Mesendoderm (in vitro differentiated cells): ENCODE results near the gene SART3.

ENCODE experiments used
- DNase-seq: peaks from one replicate; pipeline ENCODE4 v3.0.0; 2013
- H2AK5ac ChIP-seq: 2 replicates; pipeline ENCODE4 v1.6.1; 2013; ENCODE audit warnings: low read length, inconsistent platforms
- H2BK120ac ChIP-seq: 2 replicates; pipeline ENCODE4 v1.6.1; 2013; ENCODE audit warnings: low read depth, mild to moderate bottlenecking, low read length, moderate library complexity, mixed read lengths
- H2BK15ac ChIP-seq: replicated peaks from 2 replicates; pipeline ENCODE4 v1.6.1; 2013; ENCODE audit warnings: low read depth, mild to moderate bottlenecking, moderate library complexity
- H2BK5ac ChIP-seq: 2 replicates; pipeline ENCODE4 v1.6.1; 2013; ENCODE audit warnings: low read length, inconsistent platforms
- H3K18ac ChIP-seq: 2 replicates; pipeline ENCODE4 v1.6.1; 2013; ENCODE audit warnings: mild to moderate bottlenecking, low read length, mixed read lengths
- H3K23ac ChIP-seq: one replicate; pipeline ENCODE4 v1.6.1; 2013; ENCODE audit warnings: low read length
- H3K27ac ChIP-seq: 2 replicates; pipeline ENCODE4 v1.5.1; 2013; ENCODE audit warnings: low read depth, mild to moderate bottlenecking, inconsistent platforms, low read length, moderate library complexity
- H3K27me3 ChIP-seq: 2 replicates; pipeline ENCODE4 v1.6.1; 2013; ENCODE audit warnings: low read length, control low read depth, mild to moderate bottlenecking, inconsistent platforms; ENCODE audit not compliant: insufficient read depth, poor library complexity
- H3K36me3 ChIP-seq: 2 replicates; pipeline ENCODE4 v1.6.1; 2013; ENCODE audit warnings: low read length, inconsistent platforms; ENCODE audit not compliant: control insufficient read depth, insufficient read depth
- H3K4ac ChIP-seq: one replicate; pipeline ENCODE4 v1.6.1; 2013; ENCODE audit warnings: low read depth, mild to moderate bottlenecking, low read length, moderate library complexity
- H3K4me1 ChIP-seq: 2 replicates; pipeline ENCODE4 v1.6.1; 2013; ENCODE audit warnings: low read depth, low read length, inconsistent platforms; ENCODE audit not compliant: control insufficient read depth
- H3K4me2 ChIP-seq: 2 replicates; pipeline ENCODE4 v1.6.1; 2013; ENCODE audit warnings: low read length
- H3K4me3 ChIP-seq: 2 replicates; pipeline ENCODE4 v1.5.1; 2013; ENCODE audit warnings: mild to moderate bottlenecking, low read length
- H3K56ac ChIP-seq: one replicate; pipeline ENCODE4 v1.6.1; 2013; ENCODE audit warnings: low read length
- H3K79me1 ChIP-seq: 2 replicates; pipeline ENCODE4 v1.6.1; 2013; ENCODE audit warnings: low read length, inconsistent platforms
- H3K79me2 ChIP-seq: 2 replicates; pipeline ENCODE4 v1.6.1; 2013; ENCODE audit warnings: mild to moderate bottlenecking, low read length; ENCODE audit not compliant: control insufficient read depth, insufficient read depth
- H3K9ac ChIP-seq: 2 replicates; pipeline ENCODE4 v1.6.1; 2013; ENCODE audit warnings: low read length, inconsistent platforms
- H4K5ac ChIP-seq: one replicate; pipeline ENCODE4 v1.6.1; 2013; ENCODE audit warnings: low read length
- H4K8ac ChIP-seq: one replicate; pipeline ENCODE4 v1.6.1; 2013; ENCODE audit warnings: low read depth, mild to moderate bottlenecking, control low read depth, low read length, moderate library complexity
- whole genome bisulfite sequencing: extraction: QIAGEN DNeasy Blood & Tissue Kit; methylation state at CpG from one replicate; pipeline ENCODE4 v1.1.7; 2013; ENCODE audit warnings: low lambda C conversion rate, missing lambda C conversion rate; ENCODE audit not compliant: insufficient coverage; ENCODE audit errors: extremely low coverage; 5-methylcytosine and 5-hydroxymethylcytosine counted together

The SART3 gene

DNA sequence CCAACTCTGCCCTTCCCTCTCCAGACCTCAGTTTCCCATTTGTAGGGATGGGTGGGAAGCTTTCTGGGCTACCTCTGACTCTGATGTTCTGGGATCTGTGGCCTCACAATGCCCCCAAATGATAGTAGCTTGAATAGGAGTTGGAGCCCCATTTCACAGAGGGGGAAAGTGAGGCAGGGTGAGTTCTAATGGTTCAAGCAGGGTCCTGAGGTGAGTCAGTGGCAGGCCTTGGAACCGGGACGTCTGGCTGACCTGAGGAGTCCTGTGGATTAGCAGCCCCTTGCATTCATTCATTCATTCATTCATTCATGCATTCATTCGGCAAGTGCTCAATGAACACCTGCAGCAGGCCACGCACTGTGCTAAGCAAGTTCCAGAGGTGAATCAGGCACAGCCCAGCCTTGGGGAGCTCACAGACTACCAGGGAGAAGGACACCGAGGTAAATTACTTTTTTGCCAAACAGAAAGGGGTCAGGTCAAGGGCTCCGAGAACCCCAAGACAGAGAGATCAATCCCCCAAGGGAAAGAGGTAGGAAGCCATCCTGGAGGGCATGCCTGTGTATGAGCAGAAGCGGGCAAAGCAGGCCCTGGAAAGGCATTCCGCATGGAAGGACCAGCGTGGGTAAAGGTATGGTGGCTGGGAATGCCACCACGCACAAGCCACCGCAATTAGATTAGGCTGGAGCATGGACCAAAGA is 37.7 kb upstream of the SART3 start:
- Histone ChIP-seq H2AK5ac (no peak overlapping the region), H3K4me3 (no peak overlapping the region), H3K4ac (no peak overlapping the region), H2BK120ac (no peak overlapping the region), H3K56ac (peak overlapping the region; percentile 56), H4K5ac (no peak overlapping the region), H3K9ac (no peak overlapping the region), H3K27ac (no peak overlapping the region), H3K79me2 (no peaks in the 10 kb centered on the region), H3K27me3 (no peaks in the 10 kb centered on the region), H3K23ac (no peak overlapping the region), H3K4me1 (no peaks in the 10 kb centered on the region), H3K18ac (no peak overlapping the region), H2BK15ac (no peak overlapping the region), H3K4me2 (no peak overlapping the region), H2BK5ac (no peak overlapping the region), H3K36me3 (no peaks in the 10 kb centered on the region), H4K8ac (no peak overlapping the region), H3K79me1 (no peaks in the 10 kb centered on the region)
- WGBS, result no CpG with 5 or more reads among the region's 11 CpGs
- no peak for DNase-seq

DNA sequence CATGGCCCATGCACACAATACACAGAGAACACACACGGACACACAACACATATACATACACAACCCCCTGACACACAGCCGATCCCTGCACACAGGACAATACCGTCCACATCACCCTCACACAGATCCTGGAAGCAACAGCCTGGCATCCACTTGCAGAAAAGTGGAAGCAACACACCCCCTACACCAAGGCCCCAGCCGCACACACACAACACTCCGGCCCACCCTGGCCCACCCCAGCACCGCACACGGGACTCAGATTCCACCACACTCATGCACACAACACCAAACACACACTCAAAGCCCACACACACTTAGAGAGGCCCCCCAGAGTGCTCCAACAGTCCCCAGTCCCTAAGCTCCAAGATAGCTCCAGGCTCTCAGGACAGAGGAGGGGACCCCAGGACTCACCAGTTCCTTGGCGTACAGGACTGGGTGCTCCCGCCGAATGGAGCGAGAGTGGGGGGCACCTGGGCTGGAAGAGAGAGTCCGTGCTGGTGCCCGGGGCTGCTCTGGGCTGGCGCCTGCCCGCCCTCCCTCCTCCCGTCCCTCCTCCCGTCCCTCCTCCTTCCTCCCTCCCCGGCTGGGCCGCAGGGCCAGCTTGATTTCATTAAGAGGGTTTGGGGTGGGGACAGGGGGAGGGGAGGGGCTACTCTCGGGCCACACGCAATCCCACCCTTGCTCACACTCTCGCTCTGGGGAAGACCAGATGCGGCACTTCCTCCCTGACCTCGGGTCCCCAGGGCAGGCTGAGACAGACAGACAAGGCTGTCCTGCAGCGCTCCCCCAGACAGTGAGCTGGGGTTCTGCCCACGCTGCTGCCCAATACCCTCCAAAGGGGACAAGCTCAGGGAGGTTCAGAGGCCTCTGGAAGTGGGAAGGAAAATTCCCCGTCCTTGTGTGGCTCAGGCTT is 36.8 kb upstream of the SART3 start, which contains the start of gene TMEM119:
Gene TMEM119 (minus strand): TSS at position 526 of the 913 bp plus-strand sequence. CDS start 5,701 bp downstream, outside the sequence.
- H3K9ac ChIP-seq, result no peak within 1 kb of the TSS
- H3K79me1 ChIP-seq, result no peaks in the 10 kb centered on the region
- H3K4me3 ChIP-seq, result no peak within 1 kb of the TSS
- no peak within 1 kb of the TSS for H4K5ac ChIP-seq
- no peak within 1 kb of the TSS for H3K18ac ChIP-seq
- no peak for DNase-seq
- no peak within 1 kb of the TSS for H2AK5ac ChIP-seq
- H3K36me3 ChIP-seq, result no peaks in the 10 kb centered on the region
- no peaks in the 10 kb centered on the region for H3K27me3 ChIP-seq
- peak within 1 kb of the TSS; percentile 56 for H3K56ac ChIP-seq
- H2BK5ac ChIP-seq, result no peak within 1 kb of the TSS
- no peak within 1 kb of the TSS for H2BK120ac ChIP-seq
- no peak within 1 kb of the TSS for H3K23ac ChIP-seq
- no peak within 1 kb of the TSS for H3K27ac ChIP-seq
- no CpG with 5 or more reads among the region's 27 CpGs for WGBS
- H3K4me2 ChIP-seq, result no peak within 1 kb of the TSS
- no peaks in the 10 kb centered on the region for H3K4me1 ChIP-seq
- no peak within 1 kb of the TSS for H4K8ac ChIP-seq
- no peak within 1 kb of the TSS for H2BK15ac ChIP-seq
- no peak within 1 kb of the TSS for H3K4ac ChIP-seq
- H3K79me2 ChIP-seq, result no peaks in the 10 kb centered on the region

DNA sequence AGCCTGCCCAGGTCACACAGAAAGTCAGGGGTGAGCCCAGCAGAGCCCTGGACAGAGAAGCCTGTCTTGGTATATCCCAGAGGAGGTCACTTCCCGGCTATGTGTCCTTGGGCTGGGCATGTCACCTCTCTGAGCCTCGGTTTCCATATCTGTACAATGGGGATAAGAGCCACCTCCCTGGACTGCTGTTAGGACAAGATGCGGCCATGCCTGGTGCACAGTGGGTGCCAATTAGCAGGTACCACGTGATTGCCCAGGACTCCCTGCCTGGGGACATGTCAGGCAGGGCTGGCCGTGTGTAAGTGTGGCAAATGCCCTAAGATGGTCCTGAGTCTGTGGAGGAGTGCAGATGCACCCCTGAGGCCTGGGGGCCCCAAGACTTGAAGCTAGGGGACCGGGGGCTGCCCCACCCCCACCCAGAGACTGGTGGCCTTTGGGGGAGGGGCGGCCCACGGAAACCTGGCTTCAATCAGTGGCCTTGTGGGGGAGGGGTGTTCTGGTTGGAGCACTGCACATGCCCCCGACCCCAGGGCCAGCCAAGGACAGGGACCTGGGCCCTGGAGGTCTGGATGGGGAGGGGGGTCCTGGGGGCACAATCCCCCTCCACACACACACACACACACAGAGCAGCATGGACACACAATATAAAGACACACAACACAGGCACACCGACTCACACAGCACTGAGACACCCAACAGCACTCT is 36.0 kb upstream of the SART3 start:
- no peaks in the 10 kb centered on the region for H3K79me2 ChIP-seq
- no CpG with 5 or more reads among the region's 10 CpGs for WGBS
- H2BK5ac ChIP-seq, result no peak overlapping the region
- no peak overlapping the region for H2AK5ac ChIP-seq
- H3K4ac ChIP-seq, result no peak overlapping the region
- H3K4me1 ChIP-seq, result no peaks in the 10 kb centered on the region
- H4K5ac ChIP-seq, result no peak overlapping the region
- no peak overlapping the region for H2BK15ac ChIP-seq
- H3K18ac ChIP-seq, result no peak overlapping the region
- no peak overlapping the region for H2BK120ac ChIP-seq
- no peak overlapping the region for H3K9ac ChIP-seq
- no peak overlapping the region for H3K27ac ChIP-seq
- no peaks in the 10 kb centered on the region for H3K79me1 ChIP-seq
- H3K4me3 ChIP-seq, result no peak overlapping the region
- no peak overlapping the region for H4K8ac ChIP-seq
- no peak overlapping the region for H3K23ac ChIP-seq
- no peak overlapping the region for H3K4me2 ChIP-seq
- no peaks in the 10 kb centered on the region for H3K36me3 ChIP-seq
- no peak overlapping the region for H3K56ac ChIP-seq
- H3K27me3 ChIP-seq, result no peaks in the 10 kb centered on the region
- no peak for DNase-seq

GRCh38 chr12:108595711-108596647 is 35.0 kb upstream of the SART3 start:
- no peaks in the 10 kb centered on the region for H3K36me3 ChIP-seq
- no peak overlapping the region for H4K8ac ChIP-seq
- H4K5ac ChIP-seq, result no peak overlapping the region
- no peak overlapping the region for H3K23ac ChIP-seq
- no peak overlapping the region for H3K4me3 ChIP-seq
- H3K27me3 ChIP-seq, result no peaks in the 10 kb centered on the region
- H3K18ac ChIP-seq, result no peak overlapping the region
- no peak overlapping the region for H2BK120ac ChIP-seq
- no peak overlapping the region for H2BK15ac ChIP-seq
- no peak overlapping the region for H3K4me2 ChIP-seq
- no peak overlapping the region for H2BK5ac ChIP-seq
- H2AK5ac ChIP-seq, result no peak overlapping the region
- H3K56ac ChIP-seq, result no peak overlapping the region
- H3K79me1 ChIP-seq, result no peaks in the 10 kb centered on the region
- no peaks in the 10 kb centered on the region for H3K79me2 ChIP-seq
- no peak overlapping the region for H3K27ac ChIP-seq
- no peaks in the 10 kb centered on the region for H3K4me1 ChIP-seq
- H3K4ac ChIP-seq, result no peak overlapping the region
- DNase-seq, result no peak
- no CpG with 5 or more reads among the region's 17 CpGs for WGBS
- no peak overlapping the region for H3K9ac ChIP-seq
